Fibroblast of lung (primary cell): Measurements from ENCODE around the gene TP53BP2. TPM values are rescaled to one million over a fixed set of nuclear protein-coding genes. Genes with fewer than 3 reads are reported as not detected.

Experiments used
- DNase-seq, 2 donors: peaks; one replicate each; pipeline versions ENCODE4 v3.0.0 to v3.0.0-alpha.2; 2010; ENCODE audit warnings: low read depth in 2 of 2
- H2AFZ ChIP-seq: 2 replicates; pipeline ENCODE4 v1.5.1; 2012; ENCODE audit warnings: low read length, control low read depth, inconsistent platforms
- H3K27ac ChIP-seq: 2 replicates; pipeline ENCODE4 v1.5.1; 2011; ENCODE audit warnings: low read length, control low read depth; ENCODE audit not compliant: insufficient read depth
- H3K27me3 ChIP-seq: 2 replicates; pipeline ENCODE4 v1.5.1; 2011; ENCODE audit warnings: mild to moderate bottlenecking, low read length; ENCODE audit not compliant: control insufficient read depth, insufficient read depth
- H3K36me3 ChIP-seq: 2 replicates; pipeline ENCODE4 v1.5.1; 2011; ENCODE audit warnings: low read length; ENCODE audit not compliant: control insufficient read depth, insufficient read depth
- H3K4me1 ChIP-seq: 2 replicates; pipeline ENCODE4 v1.5.1; 2011; ENCODE audit warnings: low read length; ENCODE audit not compliant: control insufficient read depth, insufficient read depth; ENCODE audit errors: extremely low read depth
- H3K4me2 ChIP-seq: 2 replicates; pipeline ENCODE4 v1.5.1; 2011; ENCODE audit warnings: low read length, control low read depth; ENCODE audit not compliant: insufficient read depth; ENCODE audit errors: extremely low read depth
- H3K4me3 ChIP-seq, 4 experiments: fragments of 200-600 bp in 1 of 4; sonication (generic) in 1 of 4; replicated peaks in 1 of 4; 2 replicates each; pipeline ENCODE4 v1.5.1; 2011 to 2016; ENCODE audit warnings: low read length in 4 of 4, low read depth in 3 of 4, mild to moderate bottlenecking in 3 of 4, control low read depth in 2 of 4, inconsistent platforms in 1 of 4, mixed read lengths in 1 of 4; ENCODE audit not compliant: insufficient read depth in 1 of 4; ENCODE audit errors: control extremely low read depth in 1 of 4
- H3K79me2 ChIP-seq: 2 replicates; pipeline ENCODE4 v1.5.1; 2012; ENCODE audit warnings: mild to moderate bottlenecking, low read length, inconsistent platforms; ENCODE audit not compliant: control insufficient read depth, insufficient read depth
- H3K9ac ChIP-seq: 2 replicates; pipeline ENCODE4 v1.5.1; 2011; ENCODE audit warnings: mild to moderate bottlenecking, low read length, control low read depth; ENCODE audit not compliant: insufficient read depth
- H3K9me3 ChIP-seq: 2 replicates; pipeline ENCODE4 v1.5.1; 2012; ENCODE audit warnings: low read depth, low read length; ENCODE audit not compliant: control insufficient read depth, insufficient read depth
- H4K20me1 ChIP-seq: 2 replicates; pipeline ENCODE4 v1.5.1; 2011; ENCODE audit warnings: low read length; ENCODE audit not compliant: control insufficient read depth, insufficient read depth; ENCODE audit errors: extremely low read depth
- EZH2 ChIP-seq: IDR thresholded peaks from 2 replicates; pipeline ENCODE4 v1.5.1; 2012; ENCODE audit warnings: low read length, control low read depth, mild to moderate bottlenecking; ENCODE audit errors: missing control alignments
- polyA plus RNA-seq, 2 donors: library from polyadenylated mRNA; depleted of rRNA in 1 of 2; stranded (reverse) in 1 of 2; unstranded in 1 of 2; fragments of >200 nt; gene quantifications; 2 replicates each; pipeline ENCODE4 v1.2.1, GENCODE V29; 2011 to 2012; ENCODE audit warnings: missing spikeins in 1 of 2
- total RNA-seq: library from RNA; depleted of rRNA; stranded (reverse); fragments of >200 nt; gene quantifications from 2 replicates; pipeline ENCODE4 v1.2.1, GENCODE V29; 2014
- TF ChIP-seq, protein P1 (sequence below), 2 donors: IDR thresholded peaks in 1 of 2; conservative IDR thresholded peaks in 1 of 2; 1 replicate in 1 of 2; 2 replicates in 1 of 2; pipeline ENCODE4 v1.5.1; 2011 to 2012; ENCODE audit warnings: low read length in 2 of 2, control low read depth in 1 of 2, inconsistent platforms in 1 of 2, low read depth in 1 of 2, mild to moderate bottlenecking in 1 of 2

Gene TP53BP2
- total and polyA plus RNA-seq, 2 donors (not counting 1 experiment from before 2014, with no cell fraction given): 28.4 to 30.4 TPM

DNA sequence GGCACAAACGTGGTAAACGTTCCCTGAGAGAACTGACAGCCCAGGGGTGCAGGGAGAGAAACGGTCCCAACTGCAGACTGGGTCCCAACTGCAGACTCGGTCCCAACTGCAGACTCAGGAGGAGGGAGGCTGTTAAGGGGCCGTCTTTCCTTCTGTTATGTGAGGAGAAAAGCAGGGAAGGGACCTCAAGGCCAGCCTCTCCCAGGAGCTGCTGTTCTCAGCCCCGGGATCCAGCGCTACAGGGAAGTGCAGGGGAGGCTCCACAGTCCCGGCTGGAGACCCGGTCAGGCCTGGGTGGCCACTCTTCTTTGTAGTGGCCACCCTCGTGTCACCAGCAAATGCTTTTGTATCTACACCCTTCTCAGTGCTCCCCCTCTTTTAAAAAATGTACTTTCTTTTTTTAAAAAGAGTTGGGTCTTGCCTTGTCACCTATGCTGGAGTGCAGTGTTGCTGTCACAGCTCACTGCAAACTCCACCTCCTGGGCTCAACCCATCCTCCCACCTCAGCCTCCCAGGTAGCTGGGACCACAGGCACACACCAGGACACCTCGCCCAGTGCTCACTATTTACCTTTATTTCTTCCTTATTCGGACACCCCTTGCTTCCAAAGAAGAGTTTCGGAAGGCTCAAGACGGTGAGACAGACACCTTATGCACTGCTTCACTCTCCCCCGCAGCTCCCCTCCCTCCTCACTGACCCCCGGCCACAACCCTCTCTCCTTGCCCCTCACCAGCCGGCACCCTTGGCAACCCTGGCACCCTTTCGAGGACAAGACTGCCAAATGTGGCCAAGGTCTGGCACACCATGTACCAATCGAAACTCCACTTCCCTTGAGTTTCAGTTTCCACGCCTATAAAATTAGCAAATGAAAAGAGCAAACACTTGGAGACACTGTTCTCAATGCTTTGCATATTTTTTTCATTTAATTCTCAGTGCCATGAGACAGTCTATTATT is 111.6 kb downstream of the TP53BP2 start:
- Histone ChIP-seq H3K79me2 (peaks cover 93% of the 10 kb centered on the region), H2AFZ (no peak overlapping the region), H3K27ac (no peak overlapping the region), H3K4me3 (no peak overlapping the region), H3K9me3 (no peaks in the 10 kb centered on the region), H3K4me2 (no peak overlapping the region), H4K20me1 (no peaks in the 10 kb centered on the region), H3K9ac (no peak overlapping the region), H3K27me3 (no peaks in the 10 kb centered on the region), H3K4me1 (peaks cover 35% of the 10 kb centered on the region), H3K36me3 (peaks cover 14% of the 10 kb centered on the region)
- TF ChIP-seq, protein P1, sequence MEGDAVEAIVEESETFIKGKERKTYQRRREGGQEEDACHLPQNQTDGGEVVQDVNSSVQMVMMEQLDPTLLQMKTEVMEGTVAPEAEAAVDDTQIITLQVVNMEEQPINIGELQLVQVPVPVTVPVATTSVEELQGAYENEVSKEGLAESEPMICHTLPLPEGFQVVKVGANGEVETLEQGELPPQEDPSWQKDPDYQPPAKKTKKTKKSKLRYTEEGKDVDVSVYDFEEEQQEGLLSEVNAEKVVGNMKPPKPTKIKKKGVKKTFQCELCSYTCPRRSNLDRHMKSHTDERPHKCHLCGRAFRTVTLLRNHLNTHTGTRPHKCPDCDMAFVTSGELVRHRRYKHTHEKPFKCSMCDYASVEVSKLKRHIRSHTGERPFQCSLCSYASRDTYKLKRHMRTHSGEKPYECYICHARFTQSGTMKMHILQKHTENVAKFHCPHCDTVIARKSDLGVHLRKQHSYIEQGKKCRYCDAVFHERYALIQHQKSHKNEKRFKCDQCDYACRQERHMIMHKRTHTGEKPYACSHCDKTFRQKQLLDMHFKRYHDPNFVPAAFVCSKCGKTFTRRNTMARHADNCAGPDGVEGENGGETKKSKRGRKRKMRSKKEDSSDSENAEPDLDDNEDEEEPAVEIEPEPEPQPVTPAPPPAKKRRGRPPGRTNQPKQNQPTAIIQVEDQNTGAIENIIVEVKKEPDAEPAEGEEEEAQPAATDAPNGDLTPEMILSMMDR (conservative IDR thresholded peaks at IDR 0.05 in 1 of 2, IDR thresholded peaks at IDR 0.05 in 1 of 2; ENCODE audit: low read depth in 1 of 2, low read length in 2 of 2): no peak
- no peak for TF ChIP-seq EZH2
- no peak for DNase-seq

DNA sequence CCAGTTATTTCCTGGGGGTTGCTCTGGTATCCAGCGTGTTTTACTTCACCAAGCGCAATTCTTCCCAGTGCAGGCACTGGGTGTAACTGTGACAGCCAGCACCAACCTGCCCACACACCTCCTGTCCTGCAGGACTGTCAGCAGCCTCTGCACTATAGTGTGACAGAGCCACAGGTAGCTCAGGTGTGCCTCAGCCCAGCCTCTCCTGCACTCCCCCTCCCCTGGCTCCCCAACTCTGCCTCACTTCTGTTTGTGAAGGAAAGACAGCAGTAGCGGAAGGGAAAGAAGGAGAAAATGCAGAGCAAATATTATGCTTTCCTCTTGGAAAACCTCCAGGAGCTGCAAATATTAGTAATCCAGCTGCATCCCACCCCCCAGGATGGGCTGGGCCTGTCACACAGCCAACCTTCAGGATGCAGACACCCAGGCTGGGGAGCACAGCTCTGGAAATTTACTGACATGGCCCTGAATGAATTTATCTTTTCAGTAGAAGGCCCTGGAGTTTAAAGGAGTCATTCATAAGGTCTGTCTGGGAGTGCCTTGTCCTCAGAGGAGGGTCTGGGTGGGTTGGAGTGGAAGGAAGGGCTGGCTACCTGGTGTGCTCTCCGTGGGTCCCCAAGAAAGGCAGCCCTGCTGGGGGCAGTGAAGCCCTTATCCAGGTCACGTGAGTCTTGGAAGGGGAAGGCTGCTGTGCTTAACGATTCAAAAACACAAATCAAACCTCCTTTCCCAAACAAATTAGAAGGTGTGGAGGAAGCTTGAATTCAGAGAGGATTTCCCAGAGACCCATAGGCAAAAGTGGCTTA is 112.6 kb downstream of the TP53BP2 start:
- H3K4me3 ChIP-seq: no peak overlapping the region
- peaks cover 38% of the 10 kb centered on the region for H3K4me1 ChIP-seq
- no peaks in the 10 kb centered on the region for H4K20me1 ChIP-seq
- H3K4me2 ChIP-seq: peak overlapping the region; percentile 46
- peaks cover 94% of the 10 kb centered on the region for H3K79me2 ChIP-seq
- peak in 1 of 2 donors; percentile 56 for DNase-seq
- peaks cover 12% of the 10 kb centered on the region for H3K36me3 ChIP-seq
- peak overlapping the region; percentile 49 for H3K27ac ChIP-seq
- no peak overlapping the region for H3K9ac ChIP-seq
- H3K27me3 ChIP-seq: no peaks in the 10 kb centered on the region
- no peak overlapping the region for H2AFZ ChIP-seq
- no peak for TF ChIP-seq EZH2
- TF ChIP-seq, protein P1 (conservative IDR thresholded peaks at IDR 0.05 in 1 of 2, IDR thresholded peaks at IDR 0.05 in 1 of 2; ENCODE audit: low read depth in 1 of 2, low read length in 2 of 2): no peak
- no peaks in the 10 kb centered on the region for H3K9me3 ChIP-seq
